ENCODE measurements around the gene ZNF80.

- TF ChIP-seq POLR2A (IDR thresholded peaks at IDR 0.05) (no peak), CTCF (IDR thresholded peaks at IDR 0.05) (no peak), POLR2AphosphoS5 (IDR thresholded peaks at IDR 0.05) (no peak)
Observed at GRCh38 chr3:114216186-114216970, 21.0 kb downstream of the ZNF80 start.
